ENCODE results near the gene SELENON. TPM values are rescaled to one million over a fixed set of nuclear protein-coding genes. Genes with fewer than 3 reads are reported as not detected.

SELENON gene
- total and polyA plus RNA-seq, 10 of the 15 experiments (the other 5 are each of a cell fraction or from before 2014, with no cell fraction given), result 0.07 to 5.1 (median 0.80) TPM

GRCh38 chr1:25774206-25774803 is 25.7 kb upstream of the SELENON start:
- no peak overlapping the region for H3K4me2 ChIP-seq (ENCODE audit: control insufficient read depth, insufficient read depth)
- no peak for DNase-seq (ENCODE audit: low read depth, low spot score)
- no peak overlapping the region for H3K9ac ChIP-seq (ENCODE audit: control insufficient read depth, insufficient read depth, low read length)
- ChIA-PET SMC1A (ENCODE audit: uncharacterized antibody, unreplicated experiment) (interaction anchor here (2.3 kb wide), 1 partner anchor 166 kb away, joined by 6 read pairs; no protein-coding TSS in a partner anchor), POLR2A (no interaction called here), RAD21 (ENCODE audit: unreplicated experiment) (no interaction called here), CTCF (interaction anchor here (1.4 kb wide), 1 partner anchor 254 kb away, joined by 5 read pairs; no protein-coding TSS in a partner anchor)
- no peaks in the 10 kb centered on the region for H3K79me2 ChIP-seq (ENCODE audit: control insufficient read depth, insufficient read depth, low read length)
- FAIRE-seq, result no peak
- no peak overlapping the region for H3K27ac ChIP-seq (ENCODE audit: control insufficient read depth, insufficient read depth)
- no peak for ATAC-seq
- intact Hi-C loops (cut with micrococcal nuclease; ENCODE audit: unreplicated experiment) (no loop called here), in situ Hi-C loops (cut with MboI) (no loop called here)
- no peaks in the 10 kb centered on the region for H4K20me1 ChIP-seq (ENCODE audit: control insufficient read depth, insufficient read depth)
- H3K4me1 ChIP-seq (ENCODE audit: control insufficient read depth, insufficient read depth, low read length), result peaks cover 17% of the 10 kb centered on the region
- H3K9me3 ChIP-seq (replicated peaks; ENCODE audit: control insufficient read depth, insufficient read depth, low read length), result no peaks in the 10 kb centered on the region
- BruUV-seq (replicated peaks), result no TSS peak
- H3K4me3 ChIP-seq, result no peak overlapping the region
- peaks cover 2 to 5% of the 10 kb centered on the region in 2 experiments; a peak in 1 of 4 replicates for H3K27me3 ChIP-seq (replicated peaks in 1 of 2; ENCODE audit: control insufficient read depth in 2 of 2, insufficient read depth in 2 of 2, low read length in 1 of 2)
- no peaks in the 10 kb centered on the region for H3K36me3 ChIP-seq (ENCODE audit: control insufficient read depth in 2 of 2, insufficient read depth in 2 of 2, low read length in 1 of 2)
- H2AFZ ChIP-seq (ENCODE audit: control insufficient read depth, low read depth, low read length), result no peak overlapping the region
- TF ChIP-seq RBBP5 (conservative IDR thresholded peaks at IDR 0.05) (no peak), ZBTB11 (CRISPR knock-in tag; IDR thresholded peaks at IDR 0.05) (no peak), BHLHE40 (IDR thresholded peaks at IDR 0.05; ENCODE audit: borderline replicate concordance in 1 of 2, low read depth in 2 of 2, low read length in 1 of 2) (no peak), FOXM1 (IDR thresholded peaks at IDR 0.05; ENCODE audit: low read depth, low read length) (no peak), ZBTB33 (IDR thresholded peaks at IDR 0.05) (no peak)
- WGBS (ENCODE audit: insufficient coverage, insufficient replicate concordance, low lambda C conversion rate, missing lambda C conversion rate), result 55% methylated on average over 13 of the region's 13 CpGs

Measured in GM12878 (cell line).